B cell (primary cell): Measurements from ENCODE around the gene ASCL5.

Experiments used
- EZH2 ChIP-seq: IDR thresholded peaks from 2 replicates; pipeline ENCODE4 v1.6.1; 2012; ENCODE audit warnings: borderline replicate concordance, low read depth, mild to moderate bottlenecking, moderate library complexity, low read length; ENCODE audit not compliant: insufficient read depth, poor library complexity, severe bottlenecking
- TF ChIP-seq, protein P1 (sequence below): fragments of 200-600 bp; IDR thresholded peaks from one replicate; pipeline ENCODE4 v1.8.0; 2022; ENCODE audit warnings: antibody characterized with exemption, mild to moderate bottlenecking

DNA sequence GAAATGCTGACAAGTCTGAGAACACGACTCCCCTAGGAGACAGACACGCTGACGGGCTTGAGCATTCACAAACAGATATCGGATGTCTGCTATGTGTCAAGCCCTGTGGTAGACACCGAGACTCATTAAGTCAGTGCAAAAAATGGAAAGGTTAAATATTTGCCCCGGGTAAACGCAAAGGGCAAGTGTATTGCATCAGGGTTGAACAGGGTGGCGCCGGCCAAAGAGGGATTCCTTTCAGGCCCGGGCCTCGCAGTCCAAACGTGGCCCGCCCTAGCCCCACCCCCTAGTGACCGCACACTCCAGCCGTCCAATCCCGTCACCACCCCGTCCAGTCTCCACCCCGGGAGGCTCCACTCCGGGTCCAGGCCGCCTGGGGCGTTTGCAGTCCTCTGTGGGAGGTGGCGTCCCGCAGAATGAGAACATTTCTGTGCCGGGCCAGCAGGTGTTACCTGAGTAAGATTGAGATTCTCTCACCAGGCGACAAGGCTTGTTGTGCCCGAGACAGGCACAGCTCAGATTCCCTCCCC is 43.6 kb upstream of the ASCL5 start:
- TF ChIP-seq, protein P1, sequence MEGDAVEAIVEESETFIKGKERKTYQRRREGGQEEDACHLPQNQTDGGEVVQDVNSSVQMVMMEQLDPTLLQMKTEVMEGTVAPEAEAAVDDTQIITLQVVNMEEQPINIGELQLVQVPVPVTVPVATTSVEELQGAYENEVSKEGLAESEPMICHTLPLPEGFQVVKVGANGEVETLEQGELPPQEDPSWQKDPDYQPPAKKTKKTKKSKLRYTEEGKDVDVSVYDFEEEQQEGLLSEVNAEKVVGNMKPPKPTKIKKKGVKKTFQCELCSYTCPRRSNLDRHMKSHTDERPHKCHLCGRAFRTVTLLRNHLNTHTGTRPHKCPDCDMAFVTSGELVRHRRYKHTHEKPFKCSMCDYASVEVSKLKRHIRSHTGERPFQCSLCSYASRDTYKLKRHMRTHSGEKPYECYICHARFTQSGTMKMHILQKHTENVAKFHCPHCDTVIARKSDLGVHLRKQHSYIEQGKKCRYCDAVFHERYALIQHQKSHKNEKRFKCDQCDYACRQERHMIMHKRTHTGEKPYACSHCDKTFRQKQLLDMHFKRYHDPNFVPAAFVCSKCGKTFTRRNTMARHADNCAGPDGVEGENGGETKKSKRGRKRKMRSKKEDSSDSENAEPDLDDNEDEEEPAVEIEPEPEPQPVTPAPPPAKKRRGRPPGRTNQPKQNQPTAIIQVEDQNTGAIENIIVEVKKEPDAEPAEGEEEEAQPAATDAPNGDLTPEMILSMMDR, result no peak
- TF ChIP-seq EZH2, result no peak
